Stimulated activated CD8-positive, alpha-beta memory T cell treated with anti-CD3 and anti-CD28 coated beads, Interleukin-4, amount 100 ng/mL, for 24 hours (primary cell): ENCODE results near the gene MAGEE1.

Experiments used
- DNase-seq: peaks from one replicate; pipeline ENCODE4 v3.0.0-alpha.2; 2020; ENCODE audit warnings: low read depth

The MAGEE1 gene, protein sequence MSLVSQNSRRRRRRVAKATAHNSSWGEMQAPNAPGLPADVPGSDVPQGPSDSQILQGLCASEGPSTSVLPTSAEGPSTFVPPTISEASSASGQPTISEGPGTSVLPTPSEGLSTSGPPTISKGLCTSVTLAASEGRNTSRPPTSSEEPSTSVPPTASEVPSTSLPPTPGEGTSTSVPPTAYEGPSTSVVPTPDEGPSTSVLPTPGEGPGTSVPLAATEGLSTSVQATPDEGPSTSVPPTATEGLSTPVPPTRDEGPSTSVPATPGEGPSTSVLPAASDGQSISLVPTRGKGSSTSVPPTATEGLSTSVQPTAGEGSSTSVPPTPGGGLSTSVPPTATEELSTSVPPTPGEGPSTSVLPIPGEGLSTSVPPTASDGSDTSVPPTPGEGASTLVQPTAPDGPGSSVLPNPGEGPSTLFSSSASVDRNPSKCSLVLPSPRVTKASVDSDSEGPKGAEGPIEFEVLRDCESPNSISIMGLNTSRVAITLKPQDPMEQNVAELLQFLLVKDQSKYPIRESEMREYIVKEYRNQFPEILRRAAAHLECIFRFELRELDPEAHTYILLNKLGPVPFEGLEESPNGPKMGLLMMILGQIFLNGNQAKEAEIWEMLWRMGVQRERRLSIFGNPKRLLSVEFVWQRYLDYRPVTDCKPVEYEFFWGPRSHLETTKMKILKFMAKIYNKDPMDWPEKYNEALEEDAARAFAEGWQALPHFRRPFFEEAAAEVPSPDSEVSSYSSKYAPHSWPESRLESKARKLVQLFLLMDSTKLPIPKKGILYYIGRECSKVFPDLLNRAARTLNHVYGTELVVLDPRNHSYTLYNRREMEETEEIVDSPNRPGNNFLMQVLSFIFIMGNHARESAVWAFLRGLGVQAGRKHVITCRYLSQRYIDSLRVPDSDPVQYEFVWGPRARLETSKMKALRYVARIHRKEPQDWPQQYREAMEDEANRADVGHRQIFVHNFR

DNA sequence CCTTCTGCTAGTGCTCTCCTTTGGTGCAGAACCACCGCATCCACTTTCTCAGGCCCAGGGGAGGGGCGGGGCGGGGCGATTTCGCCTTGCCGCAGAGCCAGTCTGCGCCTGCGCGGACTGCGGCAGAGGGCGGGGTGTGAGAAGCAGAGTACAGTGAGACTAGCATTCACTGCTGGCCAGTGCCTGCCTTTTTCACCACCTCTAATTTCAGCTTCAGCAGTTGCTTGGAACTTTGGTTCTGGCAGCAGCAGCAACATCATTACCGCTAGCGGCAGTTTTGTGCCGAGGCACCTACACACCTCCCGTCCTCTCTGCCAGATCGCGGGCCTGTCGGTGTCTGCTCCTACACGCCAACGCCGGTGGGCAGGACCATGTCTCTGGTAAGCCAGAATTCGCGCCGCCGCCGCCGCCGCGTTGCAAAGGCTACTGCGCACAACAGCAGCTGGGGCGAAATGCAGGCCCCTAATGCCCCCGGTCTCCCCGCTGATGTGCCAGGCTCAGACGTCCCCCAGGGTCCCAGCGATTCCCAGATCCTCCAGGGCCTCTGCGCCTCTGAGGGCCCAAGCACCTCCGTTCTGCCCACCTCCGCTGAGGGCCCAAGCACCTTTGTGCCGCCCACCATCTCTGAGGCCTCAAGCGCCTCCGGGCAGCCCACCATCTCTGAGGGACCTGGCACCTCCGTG lies at the start of gene MAGEE1:
Gene MAGEE1 (plus strand): TSS at position 151 of the 683 bp plus-strand sequence. CDS start 221 bp downstream, at position 372.
- DNase-seq, result peak; percentile 68

DNA sequence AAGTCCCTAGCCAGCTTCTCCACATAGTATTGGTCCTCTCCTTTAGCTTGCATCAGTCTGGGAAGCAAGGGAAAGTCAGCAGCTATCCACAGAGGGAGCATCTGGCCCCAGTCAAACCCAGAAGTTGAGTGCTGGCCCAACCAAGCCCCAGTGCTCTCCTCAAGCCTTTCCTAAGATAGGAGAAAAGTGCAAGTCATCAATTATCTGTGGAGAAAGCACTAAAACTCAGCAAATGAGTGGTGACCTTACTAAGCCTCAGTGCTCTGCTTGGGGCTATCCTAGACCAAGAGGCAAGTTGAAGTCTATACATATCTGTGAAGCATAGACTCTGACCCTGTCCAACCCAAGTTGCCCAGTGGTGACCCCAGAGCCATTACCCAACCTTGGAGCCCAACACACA lies 28.5 kb upstream of the MAGEE1 start:
- no peak for DNase-seq

DNA sequence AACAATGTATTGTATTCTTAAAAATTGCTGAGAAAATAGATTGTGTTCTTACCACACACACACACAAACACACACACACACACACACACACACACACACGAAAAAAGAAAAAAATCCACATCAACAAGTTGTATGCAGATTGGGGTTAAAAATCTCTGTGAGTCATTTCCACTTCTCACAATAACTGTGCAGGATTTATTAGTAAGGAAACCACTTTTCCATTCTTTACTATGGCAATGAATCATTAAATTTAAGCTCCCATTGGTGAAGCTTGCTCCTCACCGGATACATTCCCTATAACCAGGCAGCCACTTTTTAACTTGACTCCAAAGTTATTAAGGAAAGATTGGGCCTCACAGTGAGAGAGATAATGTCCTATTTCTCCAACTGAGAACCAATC lies 19.7 kb upstream of the MAGEE1 start:
- no peak for DNase-seq

DNA sequence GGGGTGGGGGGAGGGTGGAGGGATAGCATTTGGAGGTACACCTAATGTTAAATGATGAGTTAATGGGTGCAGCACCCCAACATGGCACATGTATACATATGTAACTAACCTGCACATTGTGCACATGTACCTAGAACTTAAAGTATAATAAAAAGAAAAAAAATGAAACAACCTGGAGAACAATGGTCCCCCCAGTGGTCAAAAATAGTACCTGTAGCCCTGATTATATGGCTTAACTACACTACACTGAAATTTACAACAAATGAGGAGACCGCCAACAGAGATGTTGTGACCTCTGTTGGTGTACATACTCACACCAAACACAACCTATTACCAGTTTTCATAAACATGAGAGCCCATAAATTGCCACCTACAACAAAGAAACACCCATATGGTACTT lies 7.3 kb upstream of the MAGEE1 start:
- no peak for DNase-seq

DNA sequence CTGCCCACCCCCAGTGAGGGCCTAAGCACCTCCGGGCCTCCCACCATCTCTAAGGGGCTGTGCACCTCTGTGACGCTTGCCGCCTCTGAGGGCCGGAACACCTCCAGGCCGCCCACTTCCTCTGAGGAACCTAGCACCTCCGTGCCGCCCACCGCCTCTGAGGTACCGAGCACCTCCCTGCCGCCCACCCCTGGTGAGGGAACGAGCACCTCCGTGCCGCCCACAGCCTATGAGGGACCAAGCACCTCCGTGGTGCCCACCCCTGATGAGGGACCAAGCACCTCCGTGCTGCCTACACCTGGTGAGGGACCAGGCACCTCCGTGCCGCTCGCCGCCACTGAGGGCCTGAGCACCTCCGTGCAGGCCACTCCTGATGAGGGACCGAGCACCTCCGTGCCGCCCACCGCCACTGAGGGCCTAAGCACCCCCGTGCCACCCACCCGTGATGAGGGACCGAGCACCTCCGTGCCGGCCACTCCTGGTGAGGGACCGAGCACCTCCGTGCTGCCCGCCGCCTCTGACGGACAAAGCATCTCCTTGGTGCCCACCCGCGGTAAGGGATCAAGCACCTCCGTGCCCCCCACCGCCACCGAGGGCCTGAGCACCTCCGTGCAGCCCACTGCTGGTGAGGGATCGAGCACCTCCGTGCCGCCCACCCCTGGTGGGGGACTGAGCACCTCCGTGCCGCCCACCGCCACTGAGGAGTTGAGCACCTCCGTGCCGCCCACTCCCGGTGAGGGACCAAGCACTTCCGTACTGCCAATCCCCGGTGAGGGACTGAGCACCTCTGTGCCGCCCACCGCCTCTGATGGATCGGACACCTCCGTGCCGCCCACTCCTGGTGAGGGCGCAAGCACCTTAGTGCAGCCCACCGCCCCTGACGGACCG lies 977 bp downstream of the MAGEE1 start:
- peak; percentile 5 for DNase-seq

DNA sequence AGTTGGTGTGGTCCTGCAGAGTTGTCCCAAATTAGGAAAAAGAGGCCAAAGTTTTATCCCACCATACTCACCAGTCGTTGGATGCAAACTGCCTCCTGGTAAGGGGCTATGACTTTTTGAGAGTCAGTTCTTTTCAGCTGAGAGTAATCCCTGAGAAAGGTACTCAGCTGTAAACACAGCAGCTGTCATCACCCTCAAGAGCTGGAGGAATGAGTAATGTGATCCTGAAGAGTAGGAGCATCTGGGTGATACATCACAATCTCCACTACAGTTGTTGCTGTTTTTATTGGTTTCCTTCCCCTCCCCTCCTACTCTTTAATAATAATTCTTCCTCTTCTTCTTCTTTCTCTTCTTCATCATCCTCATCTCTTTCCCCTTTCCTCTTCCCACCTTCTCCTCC lies 5.7 kb downstream of the MAGEE1 start:
- no peak for DNase-seq

DNA sequence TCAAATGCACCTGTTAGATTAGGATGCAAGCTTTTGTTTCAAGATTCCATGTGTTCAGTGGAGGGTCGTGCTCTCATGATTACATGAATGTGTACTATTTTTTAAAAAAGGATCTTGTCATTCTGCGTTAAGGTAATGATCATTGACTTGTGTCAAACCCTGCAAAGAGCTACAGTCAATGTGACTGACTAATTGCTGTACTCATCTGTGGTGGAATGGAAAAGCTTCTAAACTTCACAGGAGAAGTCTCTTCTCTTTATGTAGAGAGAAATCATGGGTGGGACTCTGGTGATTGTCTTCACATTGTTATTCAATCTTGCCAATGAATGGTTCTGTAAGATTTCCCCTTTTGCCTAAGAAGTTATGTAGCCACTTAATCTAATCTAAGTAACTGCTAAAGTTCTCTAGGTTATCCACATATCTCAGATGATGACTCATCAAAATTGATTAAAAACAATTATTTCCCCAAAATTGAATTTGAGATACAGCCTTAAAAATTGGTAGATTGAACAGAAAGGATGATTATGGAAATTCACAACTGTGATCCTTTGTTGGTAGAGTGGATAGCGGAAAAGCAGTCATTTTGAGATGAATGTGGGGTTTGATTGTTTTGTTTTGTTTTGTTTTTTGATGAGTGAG lies 6.7 kb downstream of the MAGEE1 start:
- no peak for DNase-seq

DNA sequence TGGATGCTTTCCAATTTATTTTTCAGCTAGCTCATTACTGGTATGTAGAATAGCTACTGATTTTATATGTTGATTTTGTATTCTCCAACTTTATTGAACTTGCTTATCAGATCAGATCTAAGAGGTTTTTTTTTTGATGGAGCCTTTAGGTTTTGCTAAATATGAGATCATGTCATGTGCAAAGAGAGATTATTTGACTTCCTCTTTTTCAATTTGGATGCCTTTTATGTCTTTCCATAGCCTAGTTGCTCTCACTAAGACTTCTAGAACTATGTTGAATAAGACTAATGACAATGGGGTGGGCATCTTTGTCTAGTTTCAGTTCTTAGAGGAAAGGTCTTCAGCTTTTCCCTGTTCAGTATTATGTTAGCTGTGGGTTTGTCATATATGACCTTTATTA lies 11.7 kb downstream of the MAGEE1 start:
- no peak for DNase-seq

DNA sequence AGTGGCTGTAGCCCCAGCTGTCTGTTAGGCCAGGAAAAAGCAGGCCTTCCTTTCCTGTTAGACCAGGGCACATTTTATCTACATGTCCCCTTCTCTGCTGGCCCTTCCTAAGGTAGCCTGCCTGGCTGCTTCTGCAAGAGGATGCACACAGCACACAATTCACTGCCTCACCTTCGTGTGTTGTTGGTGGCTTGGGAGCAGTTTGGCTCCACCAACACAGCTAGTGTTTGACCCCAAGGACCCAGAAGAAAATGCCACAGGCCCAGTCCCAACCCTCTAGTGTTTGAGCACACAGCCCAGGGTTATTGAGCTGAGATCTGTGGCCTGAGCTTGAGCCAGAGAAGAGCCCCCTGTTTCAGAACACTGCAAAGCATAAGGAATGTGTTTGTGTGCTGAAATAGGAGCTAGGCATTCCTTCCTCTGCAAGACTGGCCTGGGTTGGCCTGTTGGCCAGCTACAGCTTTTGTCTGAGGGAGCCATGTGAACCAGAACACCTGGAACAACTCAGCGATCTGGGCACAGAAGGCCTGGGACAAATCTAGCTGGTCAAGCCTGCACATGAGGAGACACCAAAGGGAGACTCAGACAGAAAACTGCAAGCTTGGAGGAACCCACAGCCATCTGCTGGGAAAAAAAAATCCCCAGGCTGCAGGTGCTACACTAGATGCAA lies 26.4 kb downstream of the MAGEE1 start:
- no peak for DNase-seq

DNA sequence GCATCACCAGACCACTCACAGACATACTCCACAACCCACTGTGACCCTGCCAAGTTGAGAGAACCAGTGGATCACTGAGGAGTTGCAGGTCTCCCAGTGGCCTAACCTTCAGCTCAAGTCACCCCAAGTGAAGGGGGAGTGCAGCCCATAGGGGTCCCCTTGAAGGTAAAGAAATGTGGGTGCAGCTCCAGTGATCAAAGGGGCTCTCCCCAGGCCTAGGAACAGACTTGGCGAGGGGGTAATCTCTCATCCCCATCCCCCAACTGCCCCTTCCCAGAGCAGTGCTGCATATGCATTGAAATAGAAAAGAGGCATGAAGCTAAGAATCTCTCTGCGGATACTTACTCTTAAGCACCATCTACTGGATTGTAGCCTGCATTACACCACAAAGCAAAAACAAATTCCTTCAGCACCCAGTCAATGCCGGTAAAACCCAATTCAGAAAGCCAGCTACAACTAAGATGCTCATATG lies 27.0 kb downstream of the MAGEE1 start:
- DNase-seq, result no peak

DNA sequence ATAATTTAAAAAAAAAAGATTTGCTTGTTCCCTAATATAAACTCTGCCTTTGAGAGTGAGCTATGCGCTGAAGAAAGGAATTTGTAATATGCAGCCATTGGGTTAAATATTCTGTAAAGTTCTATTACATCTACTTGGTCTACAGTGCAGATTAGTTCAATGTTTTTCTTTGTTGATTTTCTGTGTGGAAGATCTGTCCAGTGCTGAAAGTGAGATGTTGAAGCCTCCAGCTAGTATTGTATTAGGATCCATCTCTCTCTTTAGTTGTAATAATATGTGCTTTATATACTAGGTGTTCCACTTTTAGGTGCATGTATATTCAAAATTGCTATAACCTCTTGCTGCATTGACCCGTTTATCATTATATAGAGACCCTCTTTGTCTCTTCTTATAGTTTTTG lies 49.8 kb downstream of the MAGEE1 start:
- no peak for DNase-seq
